GM19455 (cell line): ENCODE data around the gene SSH3.

ENCODE experiments used
- ATAC-seq: cut with Tn5 transposase; IDR thresholded peaks from one replicate; pipeline ENCODE4 v1.9.1; 2021; ENCODE audit not compliant: unreplicated experiment

SSH3 gene

GRCh38 chr11:67345247-67345919 is 42.1 kb downstream of the SSH3 start:
- ATAC-seq, result no peak

GRCh38 chr11:67345920-67346819 is 42.8 kb downstream of the SSH3 start:
- no peak for ATAC-seq

- ATAC-seq, result no peak
Observed at GRCh38 chr11:67347964-67348749, 44.8 kb downstream of the SSH3 start.

- ATAC-seq, result no peak
Observed at GRCh38 chr11:67349036-67349435, 45.7 kb downstream of the SSH3 start.

- no peak for ATAC-seq
Observed at GRCh38 chr11:67349457-67349856, 46.1 kb downstream of the SSH3 start.

GRCh38 chr11:67349928-67350465 is 46.7 kb downstream of the SSH3 start:
- ATAC-seq, result no peak

- ATAC-seq, result no peak
Observed at GRCh38 chr11:67351275-67352005, 48.1 kb downstream of the SSH3 start.

GRCh38 chr11:67352546-67353316 is 49.4 kb downstream of the SSH3 start:
- peak; percentile 14 for ATAC-seq

GRCh38 chr11:67353317-67354074 is 50.2 kb downstream of the SSH3 start, which contains the start of gene POLD4:
Gene POLD4 (minus strand): TSS chr11:67353546. CDS start chr11:67353399, 147 bp downstream.
- ATAC-seq, result peak; percentile 79

GRCh38 chr11:67354075-67355022 is 51.0 kb downstream of the SSH3 start:
- ATAC-seq, result no peak

GRCh38 chr11:67355023-67355793 is 51.9 kb downstream of the SSH3 start:
- ATAC-seq, result no peak

- no peak for ATAC-seq
Observed at GRCh38 chr11:67355794-67356386, 52.6 kb downstream of the SSH3 start.

- ATAC-seq, result no peak
Observed at GRCh38 chr11:67356387-67356863, 53.1 kb downstream of the SSH3 start.

- ATAC-seq, result no peak
Observed at GRCh38 chr11:67356864-67357561, 53.7 kb downstream of the SSH3 start.

- no peak for ATAC-seq
Observed at GRCh38 chr11:67357831-67358670, 54.7 kb downstream of the SSH3 start.
